HCT116 (cell line): ENCODE data around the gene CBX1. TPM values are rescaled to one million over a fixed set of nuclear protein-coding genes. Genes with fewer than 3 reads are reported as not detected.

Experiments used
- ATAC-seq: fragments of 200-7000 bp; cut with Tn5 transposase; 2 replicates; pipeline ENCODE4 v1.9.1; 2020; ENCODE audit warnings: mild to moderate bottlenecking, moderate library complexity
- BruUV-seq: library from RNA; stranded (reverse); fragments of 400-500 nt; replicated peaks from 2 replicates; lab custom pipeline; 2021; lab: Mats Ljungman, UMichigan
- CTCF ChIA-PET: fragments of 300-600 bp; sonication (Branson Sonifier 250); formaldehyde crosslinking; loops from one replicate; lab custom pipeline; 2021; ENCODE audit warnings: antibody characterized with exemption; lab: Charles Lee
- POLR2A ChIA-PET: fragments of 300-600, 350-600 bp; sonication (Branson Sonifier 250); formaldehyde crosslinking; loops from one replicate; lab custom pipeline; 2021; ENCODE audit warnings: antibody characterized with exemption; lab: Charles Lee
- RAD21 ChIA-PET, 2 experiments: fragments of 300-600 bp; sonication (Branson Sonifier 250); formaldehyde crosslinking; loops; one replicate each; lab custom pipeline; 2023; ENCODE audit warnings: low total read pairs in 2 of 2; ENCODE audit not compliant: uncharacterized antibody in 2 of 2, unreplicated experiment in 2 of 2, low non-redundant PET in 1 of 2; lab: Charles Lee
- DNase-seq: peaks from one replicate; pipeline ENCODE4 v3.0.0-alpha.2; 2010; ENCODE audit warnings: low read depth, low spot score
- H2AFZ ChIP-seq: fragments of 200-600 bp; shearing (Covaris generic), sonication (generic); 2 replicates; pipeline ENCODE4 v1.6.1; 2017; ENCODE audit warnings: low read depth, mixed run types, mixed read lengths, antibody characterized with exemption, low read length; ENCODE audit not compliant: poor library complexity, severe bottlenecking
- H3K27ac ChIP-seq: 2 replicates; pipeline ENCODE4 v1.5.1; 2012; ENCODE audit warnings: low read depth, low read length
- H3K27me3 ChIP-seq: fragments of 200-600 bp; sonication (generic); 2 replicates; pipeline ENCODE4 v1.6.1; 2016; ENCODE audit warnings: mixed run types, low read length, mixed read lengths; ENCODE audit not compliant: insufficient read depth
- H3K36me3 ChIP-seq, 2 experiments: fragments of 200-500 bp in 1 of 2; fragments of 200-600 bp in 1 of 2; sonication (Bioruptor generic) in 1 of 2; sonication (generic) in 1 of 2; 2 replicates each; pipeline versions ENCODE4 v1.5.1 to v1.6.1; 2014 to 2016; ENCODE audit warnings: low read length in 2 of 2, inconsistent platforms in 1 of 2, mixed read lengths in 1 of 2, mixed run types in 1 of 2; ENCODE audit not compliant: insufficient read depth in 2 of 2, control insufficient read depth in 1 of 2
- H3K4me1 ChIP-seq, 2 experiments: fragments of 200-600 bp in 1 of 2; sonication (generic) in 1 of 2; 2 replicates each; pipeline versions ENCODE4 v1.5.1 to v1.6.1; 2012 to 2017; ENCODE audit warnings: low read length in 2 of 2, inconsistent platforms in 1 of 2, mild to moderate bottlenecking in 1 of 2, mixed read lengths in 1 of 2, mixed run types in 1 of 2, moderate library complexity in 1 of 2; ENCODE audit not compliant: insufficient read depth in 2 of 2, control insufficient read depth in 1 of 2
- H3K4me2 ChIP-seq: fragments of 200-600 bp; sonication (generic); 2 replicates; pipeline ENCODE4 v1.6.1; 2017; ENCODE audit warnings: mixed run types, low read length, mixed read lengths
- H3K4me3 ChIP-seq, 2 experiments: fragments of 200-600 bp in 1 of 2; sonication (generic) in 1 of 2; replicated peaks in 1 of 2; 2 replicates each; pipeline ENCODE4 v1.5.1; 2011 to 2016; ENCODE audit warnings: low read length in 2 of 2, control low read depth in 1 of 2, low read depth in 1 of 2, mild to moderate bottlenecking in 1 of 2, mixed read lengths in 1 of 2, mixed run types in 1 of 2
- H3K79me2 ChIP-seq: fragments of 200-600 bp; sonication (generic); 2 replicates; pipeline ENCODE4 v1.6.1; 2017; ENCODE audit warnings: mild to moderate bottlenecking, mixed run types, low read length, moderate library complexity, mixed read lengths; ENCODE audit not compliant: insufficient read depth
- H3K9ac ChIP-seq: fragments of 200-600 bp; sonication (generic); 2 replicates; pipeline ENCODE4 v1.6.1; 2016; ENCODE audit warnings: low read length, mixed read lengths
- H3K9me2 ChIP-seq: fragments of 200-600 bp; sonication (generic), shearing (Covaris generic); 2 replicates; pipeline ENCODE4 v1.6.1; 2017; ENCODE audit warnings: mixed run types, mild to moderate bottlenecking, moderate library complexity; ENCODE audit not compliant: insufficient read depth
- H3K9me3 ChIP-seq, 2 experiments: fragments of 200-500 bp in 1 of 2; fragments of 200-600 bp in 1 of 2; sonication (Bioruptor generic) in 1 of 2; sonication (generic) in 1 of 2; 2 replicates each; pipeline ENCODE4 v1.6.1; 2014 to 2017; ENCODE audit warnings: low read length in 2 of 2, mixed read lengths in 2 of 2, inconsistent platforms in 1 of 2, low read depth in 1 of 2, mild to moderate bottlenecking in 1 of 2, mixed run types in 1 of 2, moderate library complexity in 1 of 2; ENCODE audit not compliant: control insufficient read depth in 1 of 2, insufficient read depth in 1 of 2
- H4K20me1 ChIP-seq: fragments of 200-600 bp; sonication (generic), shearing (Covaris generic); 2 replicates; pipeline ENCODE4 v1.6.1; 2017; ENCODE audit warnings: mixed run types, mild to moderate bottlenecking, moderate library complexity; ENCODE audit not compliant: insufficient read depth
- CBX3 ChIP-seq: IDR thresholded peaks from 2 replicates; pipeline ENCODE4 v1.6.1; 2012; ENCODE audit warnings: low read depth
- CTCF ChIP-seq, 3 experiments: fragments of 200-600 bp in 1 of 3; sonication (generic) in 1 of 3; IDR thresholded peaks in 2 of 3; conservative IDR thresholded peaks in 1 of 3; 2 replicates each; pipeline ENCODE4 v1.5.1; 2012 to 2017; ENCODE audit warnings: low read depth in 2 of 3, low read length in 2 of 3, antibody characterized with exemption in 1 of 3, borderline replicate concordance in 1 of 3, control low read depth in 1 of 3, mild to moderate bottlenecking in 1 of 3, mixed read lengths in 1 of 3, mixed run types in 1 of 3, moderate library complexity in 1 of 3; ENCODE audit not compliant: insufficient read depth in 1 of 3
- ELF1 ChIP-seq: IDR thresholded peaks from 2 replicates; pipeline ENCODE4 v1.6.1; 2012; ENCODE audit warnings: low read depth, borderline replicate concordance
- EZH2 ChIP-seq: fragments of 200-600 bp; sonication (generic); IDR thresholded peaks from 2 replicates; pipeline ENCODE4 v1.6.1; 2017; ENCODE audit warnings: antibody characterized with exemption, mixed run types
- FOSL1 ChIP-seq: IDR thresholded peaks from 2 replicates; pipeline ENCODE4 v1.6.1; 2012; ENCODE audit warnings: low read depth
- JUND ChIP-seq: IDR thresholded peaks from 2 replicates; pipeline ENCODE4 v1.6.1; 2012
- POLR2A ChIP-seq: IDR thresholded peaks from 2 replicates; pipeline ENCODE4 v1.7.0; 2011; ENCODE audit warnings: borderline replicate concordance; ENCODE audit not compliant: insufficient read depth, insufficient read length; ENCODE audit errors: extremely low read depth
- POLR2AphosphoS5 ChIP-seq: IDR thresholded peaks from 2 replicates; pipeline ENCODE4 v1.6.1; 2011; ENCODE audit warnings: mild to moderate bottlenecking, low read depth, low read length, moderate library complexity
- SIN3A ChIP-seq: IDR thresholded peaks from 2 replicates; pipeline ENCODE4 v1.6.1; 2012; ENCODE audit warnings: low read depth
- SP1 ChIP-seq: IDR thresholded peaks from 2 replicates; pipeline ENCODE4 v1.6.1; 2012; ENCODE audit warnings: low read depth
- SRF ChIP-seq: IDR thresholded peaks from 2 replicates; pipeline ENCODE4 v1.6.1; 2012; ENCODE audit warnings: low read depth
- YY1 ChIP-seq: IDR thresholded peaks from 2 replicates; pipeline ENCODE4 v1.6.1; 2011; ENCODE audit warnings: low read length, low read depth, moderate library complexity, mild to moderate bottlenecking; ENCODE audit not compliant: insufficient replicate concordance; ENCODE audit errors: extremely low read depth
- ZBTB33 ChIP-seq: IDR thresholded peaks from 2 replicates; pipeline ENCODE4 v1.6.1; 2011; ENCODE audit warnings: mild to moderate bottlenecking, low read length, moderate library complexity; ENCODE audit not compliant: insufficient replicate concordance; ENCODE audit errors: extremely low read depth
- ZFX ChIP-seq: fragments of 450-650 bp; IDR thresholded peaks from 2 replicates; pipeline ENCODE4 v1.6.1; 2017
- ZNF274 ChIP-seq: fragments of 200-500 bp; sonication (Bioruptor generic); IDR thresholded peaks from 2 replicates; pipeline ENCODE4 v1.6.1; 2014; ENCODE audit warnings: mild to moderate bottlenecking, low read depth, low read length, inconsistent platforms
- intact Hi-C: fragments of 100-400 bp; cut with micrococcal nuclease; formaldehyde crosslinking; loops from 2 replicates; pipeline ENCODE4 v1.10.0; 2022
- total RNA-seq: library from RNA; stranded (reverse); gene quantifications from one replicate; pipeline ENCODE4 v1.2.1, GENCODE V29; 2021; ENCODE audit not compliant: unreplicated experiment
- TF ChIP-seq, protein P1 (sequence below): IDR thresholded peaks from 2 replicates; pipeline ENCODE4 v1.6.1; 2012
- TF ChIP-seq, protein P2 (sequence below): IDR thresholded peaks from 2 replicates; pipeline ENCODE4 v1.6.1; 2012

The CBX1 gene
- total RNA-seq, 1 experiment from 2014 or later: 136 TPM

GRCh38 chr17:48101012-48101720, at the start of gene CBX1 (continued):
- TF ChIP-seq EZH2 (no peak), SIN3A (peak; percentile 55), SP1 (no peak), POLR2A (peak; percentile 67), ZFX (peak; percentile 88; the same call in 1 of the 2 replicates), CBX3 (peak; percentile 86; the same call in 1 of the 2 replicates)
- TF ChIP-seq, protein P1, sequence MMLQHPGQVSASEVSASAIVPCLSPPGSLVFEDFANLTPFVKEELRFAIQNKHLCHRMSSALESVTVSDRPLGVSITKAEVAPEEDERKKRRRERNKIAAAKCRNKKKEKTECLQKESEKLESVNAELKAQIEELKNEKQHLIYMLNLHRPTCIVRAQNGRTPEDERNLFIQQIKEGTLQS: no peak

- peaks cover 25% of the 10 kb centered on the region; the same call in 1 of the 2 replicates for H3K27me3 ChIP-seq
- CTCF ChIA-PET: interaction anchor here (1.0 to 1.5 kb wide), 2 partner anchors 9 to 125 kb away, joined by 4 to 5 read pairs; no protein-coding TSS in a partner anchor
Measured at GRCh38 chr17:48150597-48151001, 49.3 kb upstream of the CBX1 start.

More at GRCh38 chr17:48150597-48151001, 49.3 kb upstream of the CBX1 start:
- Histone ChIP-seq H3K9me2 (no peaks in the 10 kb centered on the region), H3K4me3 (no peak overlapping the region), H3K9me3 (no peaks in the 10 kb centered on the region), H3K4me1 (peaks cover 3 to 6% of the 10 kb centered on the region in 2 experiments; a peak in 3 of 4 replicates), H3K4me2 (no peak overlapping the region), H3K36me3 (no peaks in the 10 kb centered on the region), H4K20me1 (no peaks in the 10 kb centered on the region), H3K9ac (no peak overlapping the region), H3K27ac (no peak overlapping the region), H2AFZ (no peak overlapping the region), H3K79me2 (no peaks in the 10 kb centered on the region)
- DNase-seq (no peak), ATAC-seq (no peak)
- ChIA-PET RAD21 (no interaction called here), POLR2A (interaction anchor here (0.6 kb wide), 1 partner anchor 102 kb away, joined by 3 read pairs; no protein-coding TSS in a partner anchor)
- intact Hi-C loops: loop anchor here (10.0 kb wide), 2 partner anchors 644 to 724 kb away; no protein-coding TSS in a partner anchor
- no TSS peak for BruUV-seq
- TF ChIP-seq SIN3A: no peak
- no peak for TF ChIP-seq SRF
- TF ChIP-seq FOSL1: no peak
- no peak for TF ChIP-seq SP1
- no peak for TF ChIP-seq JUND
- no peak for TF ChIP-seq CTCF (IDR thresholded peaks at IDR 0.05 in 2 of 3, conservative IDR thresholded peaks at IDR 0.05 in 1 of 3; ENCODE audit: borderline replicate concordance in 1 of 3, insufficient read depth in 1 of 3, low read depth in 2 of 3, low read length in 2 of 3)
- TF ChIP-seq, protein P1: no peak
- TF ChIP-seq POLR2AphosphoS5: no peak
- TF ChIP-seq ELF1: no peak
- TF ChIP-seq ZNF274: no peak
- TF ChIP-seq, protein P2, sequence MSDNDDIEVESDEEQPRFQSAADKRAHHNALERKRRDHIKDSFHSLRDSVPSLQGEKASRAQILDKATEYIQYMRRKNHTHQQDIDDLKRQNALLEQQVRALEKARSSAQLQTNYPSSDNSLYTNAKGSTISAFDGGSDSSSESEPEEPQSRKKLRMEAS: no peak
- TF ChIP-seq POLR2A: no peak
- no peak for TF ChIP-seq EZH2
- TF ChIP-seq ZBTB33: no peak
- TF ChIP-seq CBX3: no peak
- no peak for TF ChIP-seq YY1
